Anterior cingulate cortex (tissue), 58 donors: ENCODE results near the gene CCR5AS.
A peak's percentile ranks its signal among the peaks of the same experiment; 100 is the strongest.
"Not testable (repeated sequence)": the region's sequence is repeated elsewhere in the genome, so short reads cannot be mapped to it uniquely, and the experiment has no call there.

Experiments used
- DNase-seq, 58 donors: peaks; one replicate each; lab custom pipeline; 2025; lab: John Stamatoyannopoulos, UW

CCR5AS gene

DNA sequence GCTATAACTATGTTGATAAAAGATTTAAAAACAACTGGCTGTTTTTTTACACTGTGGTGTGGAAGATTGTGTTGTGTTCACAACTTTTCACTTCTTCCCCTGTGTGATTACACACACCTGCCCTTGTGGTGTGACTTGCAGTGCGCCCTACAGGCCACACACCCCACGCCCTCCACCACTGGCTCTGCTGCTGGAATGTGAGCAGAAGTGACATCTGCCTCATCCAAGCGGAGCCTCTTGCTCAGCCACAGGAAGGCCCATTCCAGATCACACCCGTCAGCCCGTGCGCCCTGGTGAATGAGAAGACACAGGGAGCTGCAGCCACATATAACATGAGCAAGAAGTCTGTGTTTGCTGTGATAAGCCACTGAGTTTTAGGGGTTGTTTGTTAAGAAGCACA lies 46.0 kb downstream of the CCR5AS start:
- DNase-seq, result peak in 2 of 58 donors; percentile 7 to 8

- peak in 12 of 58 donors; percentile 8 to 64 (median 19) for DNase-seq
These were observed 47.0 kb downstream of the CCR5AS start for GRCh38 chr3:46359733-46360493.

DNA sequence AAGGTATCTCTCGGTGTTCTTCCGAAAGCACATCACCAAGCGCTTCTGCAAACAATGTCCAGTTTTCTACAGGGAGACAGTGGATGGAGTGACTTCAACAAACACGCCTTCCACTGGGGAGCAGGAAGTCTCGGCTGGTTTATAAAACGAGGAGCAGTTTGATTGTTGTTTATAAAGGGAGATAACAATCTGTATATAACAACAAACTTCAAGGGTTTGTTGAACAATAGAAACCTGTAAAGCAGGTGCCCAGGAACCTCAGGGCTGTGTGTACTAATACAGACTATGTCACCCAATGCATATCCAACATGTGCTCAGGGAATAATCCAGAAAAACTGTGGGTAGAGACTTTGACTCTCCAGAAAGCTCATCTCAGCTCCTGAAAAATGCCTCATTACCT lies 48.4 kb downstream of the CCR5AS start:
- no peak for DNase-seq

- no peak for DNase-seq
These were observed 50.0 kb downstream of the CCR5AS start for GRCh38 chr3:46356909-46357308.

DNA sequence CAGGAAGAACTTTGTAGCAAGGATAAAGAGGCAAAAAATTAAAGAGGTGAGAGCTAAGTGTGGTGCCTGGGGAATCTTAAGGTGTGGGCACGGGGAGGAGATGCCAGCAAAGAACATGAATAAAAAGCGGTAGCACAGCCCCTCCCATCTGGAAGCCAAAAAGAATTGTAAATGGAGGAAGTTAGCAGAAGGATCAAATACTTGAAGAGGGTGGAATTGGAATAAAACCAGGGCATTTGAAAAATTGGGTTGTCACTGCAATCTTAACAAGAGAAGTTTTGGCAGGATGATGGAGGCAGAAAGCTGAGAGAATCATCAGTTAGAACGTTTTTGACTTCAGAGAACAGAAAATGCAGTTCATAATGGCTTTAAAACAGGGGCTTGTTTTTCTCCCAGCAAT lies 50.6 kb downstream of the CCR5AS start:
- no peak for DNase-seq

DNA sequence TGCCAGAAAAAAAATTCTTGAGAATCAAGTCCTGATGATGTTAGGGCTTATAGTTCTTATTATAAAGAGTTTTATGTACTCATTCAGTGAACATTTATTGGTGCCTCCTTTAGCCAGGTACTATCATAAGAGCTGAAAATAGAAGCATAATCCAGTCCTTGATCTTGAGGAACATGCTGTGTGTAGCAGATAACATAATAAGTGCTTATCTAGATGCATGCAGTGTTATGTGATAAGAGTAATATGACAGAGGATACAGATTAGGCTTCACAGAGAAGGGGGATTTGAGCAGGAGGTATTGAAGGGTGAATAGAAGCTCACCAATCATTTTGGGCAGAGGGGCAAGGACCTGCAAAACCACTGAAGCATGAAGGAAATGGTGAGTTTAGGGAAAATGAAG lies 51.9 kb downstream of the CCR5AS start:
- no peak for DNase-seq

DNA sequence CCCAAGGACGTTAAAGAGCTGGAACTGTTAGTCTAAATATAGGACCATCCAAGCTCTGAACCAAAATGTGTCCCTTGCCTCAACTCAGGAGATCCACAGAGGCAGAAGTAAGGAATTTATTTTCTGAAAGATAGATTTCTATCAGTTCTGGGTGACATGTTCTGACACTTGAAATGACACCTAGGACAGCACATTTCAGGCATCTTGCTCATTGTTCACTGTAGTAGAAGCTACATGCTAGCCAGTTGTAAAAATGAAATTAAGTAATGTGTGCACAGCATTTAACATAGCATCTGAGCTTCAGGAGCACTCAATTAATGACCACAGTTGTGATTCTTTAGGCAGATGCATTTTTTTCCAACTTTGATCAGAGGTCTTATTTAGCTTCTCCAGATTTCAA lies 52.4 kb downstream of the CCR5AS start:
- no peak for DNase-seq

GRCh38 chr3:46353647-46354410 lies 53.0 kb downstream of the CCR5AS start, which contains the start of gene CCR2:
Gene CCR2 (plus strand): TSS chr3:46354111. CDS start chr3:46357528, 3,417 bp downstream.
- DNase-seq, result no peak

- no peak for DNase-seq
These were observed 53.8 kb downstream of the CCR5AS start for GRCh38 chr3:46353090-46353489.

DNA sequence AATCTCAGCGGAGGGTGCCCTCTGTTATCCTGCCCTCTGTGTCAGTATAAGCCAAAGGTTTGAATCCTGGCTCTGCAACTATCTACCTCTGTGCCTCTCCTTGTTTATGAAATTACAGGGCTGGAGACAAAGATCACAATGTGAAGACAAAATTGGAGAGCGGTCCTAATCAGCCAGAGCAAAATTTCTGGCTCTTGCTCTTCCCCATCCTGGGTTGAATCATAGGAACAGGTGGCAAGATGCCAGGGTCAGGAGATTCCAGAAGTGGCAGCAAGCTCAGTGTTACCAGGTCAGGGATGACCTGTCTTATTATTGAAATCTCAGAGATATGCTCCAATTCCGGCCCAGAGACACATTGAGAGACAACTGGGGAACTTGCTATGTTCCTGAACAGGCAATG lies 55.2 kb downstream of the CCR5AS start:
- DNase-seq, result no peak

DNA sequence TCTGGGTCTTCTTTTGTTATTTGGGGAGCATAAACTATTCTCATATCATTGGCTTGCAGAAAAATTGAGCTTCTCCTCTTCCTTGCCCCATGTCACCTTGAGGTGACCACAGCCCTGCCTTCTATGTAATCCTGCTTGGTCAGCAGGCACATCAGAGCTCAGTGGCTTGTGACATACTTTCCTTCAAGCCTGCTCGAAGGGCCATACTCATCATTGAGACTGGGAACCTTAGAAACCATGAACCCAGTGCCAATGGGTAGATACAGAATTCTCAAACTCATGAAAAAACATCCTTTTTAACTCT lies 56.7 kb downstream of the CCR5AS start:
- DNase-seq, result no peak

GRCh38 chr3:46349484-46350261 lies 57.2 kb downstream of the CCR5AS start:
- DNase-seq, result no peak

DNA sequence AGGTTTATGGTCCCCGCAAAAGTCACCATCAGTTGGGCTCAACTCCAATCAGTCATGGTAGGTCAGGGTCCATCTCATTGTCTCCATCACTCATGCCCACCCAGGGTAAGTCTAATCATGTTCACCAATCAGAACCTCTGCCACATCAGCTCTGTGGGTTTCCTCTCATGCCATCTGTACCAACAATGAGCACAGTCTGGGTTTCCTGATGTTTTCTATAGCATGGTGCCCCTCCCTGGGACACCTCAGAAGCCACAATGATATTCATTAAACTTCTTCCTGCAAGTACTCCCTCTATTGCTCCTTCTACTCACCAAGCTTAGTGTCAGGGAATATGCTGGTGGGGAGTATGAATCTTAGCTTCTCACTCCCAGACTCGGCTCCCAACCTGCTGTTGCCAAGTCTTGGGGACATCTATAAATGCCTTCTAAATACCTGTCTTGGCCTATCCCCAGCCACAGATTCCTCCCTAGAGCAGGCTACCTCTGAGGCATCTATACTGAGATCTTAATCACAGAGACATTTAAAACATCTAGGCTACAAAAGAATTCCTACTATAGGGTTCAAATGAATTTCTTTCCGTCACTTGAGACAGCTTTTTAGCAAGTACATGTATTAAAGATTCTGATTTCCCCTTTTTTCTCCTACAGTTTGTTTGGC lies 57.9 kb downstream of the CCR5AS start:
- no peak for DNase-seq

GRCh38 chr3:46344476-46344875 lies 62.4 kb downstream of the CCR5AS start:
- DNase-seq, result no peak

DNA sequence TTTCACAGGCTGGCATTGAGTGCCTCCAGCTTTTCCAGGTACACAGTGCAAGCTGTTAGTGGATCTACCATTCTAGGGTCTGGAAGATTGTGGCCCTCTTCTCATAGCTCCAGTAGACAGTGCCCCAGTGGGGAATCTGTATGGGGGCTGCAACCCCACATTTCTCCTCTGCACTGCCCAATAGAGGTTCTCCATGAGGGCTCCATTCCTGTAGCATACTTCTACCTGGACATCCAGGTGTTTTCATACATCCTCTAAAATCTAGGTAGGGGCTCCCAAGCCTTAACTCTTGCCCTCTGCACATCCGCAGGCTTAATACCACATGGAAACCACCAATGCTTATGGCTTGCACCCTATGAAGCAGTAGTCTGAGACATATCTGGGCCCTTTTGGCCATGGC lies 68.0 kb downstream of the CCR5AS start:
- no peak for DNase-seq

GRCh38 chr3:46337911-46338310 lies 69.0 kb downstream of the CCR5AS start:
- no peak for DNase-seq

DNA sequence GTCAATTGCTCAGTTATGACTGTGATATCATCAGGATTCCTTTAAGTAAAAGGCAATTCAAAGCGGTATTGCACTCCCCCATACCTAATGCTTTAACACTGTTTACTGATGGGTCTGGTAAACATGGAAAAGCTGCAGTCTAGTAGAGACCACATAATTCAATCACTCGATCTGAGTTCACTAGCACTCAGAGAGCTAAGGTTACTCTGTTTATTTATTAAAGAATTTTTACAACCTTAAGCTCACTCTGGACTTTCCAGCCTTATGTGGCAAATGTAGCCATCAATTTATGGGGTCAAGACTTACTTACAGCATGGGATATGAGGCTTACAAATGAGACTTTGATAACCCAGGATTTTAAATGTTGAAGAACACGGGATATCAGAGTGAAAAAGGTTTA lies 71.3 kb downstream of the CCR5AS start:
- no peak for DNase-seq

DNA sequence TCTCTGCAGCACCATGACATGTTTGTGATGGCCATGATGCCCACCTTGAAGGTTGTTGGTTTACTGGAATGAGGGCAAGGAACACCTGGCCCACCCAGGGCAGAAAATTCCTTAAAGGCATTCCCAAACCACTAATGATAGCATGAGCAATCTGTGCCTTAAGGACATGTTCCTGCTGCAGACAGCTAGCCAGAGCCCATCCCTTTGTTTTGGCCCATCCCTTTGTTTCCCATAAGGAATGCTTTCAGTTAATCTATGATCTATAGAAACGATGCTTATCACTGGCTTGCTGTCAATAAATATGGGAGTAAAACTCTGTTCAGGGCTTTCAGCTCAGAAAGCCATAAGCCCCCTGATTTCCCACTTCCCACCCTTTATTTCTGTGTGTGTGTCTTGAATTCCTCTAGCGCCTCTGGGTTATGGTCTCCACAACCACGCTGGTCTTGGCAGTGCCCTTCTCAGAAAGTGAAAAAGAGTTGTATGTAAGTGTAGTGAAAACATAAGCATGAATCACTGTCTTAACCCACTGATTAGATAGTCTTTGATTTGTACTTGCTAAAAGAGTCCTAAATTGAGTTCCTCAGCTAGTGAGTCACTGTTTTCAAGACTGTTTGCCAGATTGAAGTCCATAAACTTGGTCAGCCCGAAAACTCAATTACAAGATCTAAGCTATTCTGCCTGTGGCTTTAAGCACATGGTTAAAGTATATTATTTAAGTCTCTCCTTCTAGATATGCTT lies 72.0 kb downstream of the CCR5AS start:
- no peak for DNase-seq

DNA sequence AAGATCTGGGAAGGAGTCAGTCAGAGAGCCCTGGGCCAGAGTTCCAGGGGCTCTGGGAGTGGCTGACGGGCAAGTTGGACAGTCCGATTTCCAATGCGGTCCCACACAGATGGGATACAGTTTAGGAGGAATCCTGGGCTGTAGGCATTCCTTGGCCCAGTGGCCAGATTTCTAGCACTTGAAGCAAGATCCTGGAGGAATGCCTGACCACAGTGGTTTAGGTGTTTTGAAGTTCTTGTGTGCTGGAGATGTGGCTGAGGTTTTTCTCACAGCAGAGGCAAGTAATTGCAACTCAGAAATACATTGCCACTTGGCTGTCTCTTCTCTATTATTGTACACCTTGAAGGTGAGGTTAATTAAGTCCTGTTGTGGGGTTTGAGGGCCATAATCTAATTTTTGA lies 76.2 kb downstream of the CCR5AS start:
- not testable (repeated sequence) for DNase-seq

- DNase-seq, result no peak
These were observed 81.1 kb downstream of the CCR5AS start for GRCh38 chr3:46325645-46326300.
